H1 (cell line): Measurements from ENCODE around the gene SYNCRIP. TPM values are rescaled to one million over a fixed set of nuclear protein-coding genes. Genes with fewer than 3 reads are reported as not detected.

Experiments
- CTCF ChIA-PET: fragments of 300-600 bp; sonication (Branson Sonifier 250); formaldehyde crosslinking; loops from one replicate; lab custom pipeline; 2021; ENCODE audit not compliant: partially characterized antibody; lab: Charles Lee
- POLR2A ChIA-PET: fragments of 300-600 bp; sonication (Branson Sonifier 250); formaldehyde crosslinking; loops from one replicate; lab custom pipeline; 2021; ENCODE audit warnings: inconsistent platforms; ENCODE audit not compliant: partially characterized antibody; lab: Charles Lee
- DNase-seq, 2 experiments: peaks; one replicate each; pipeline versions ENCODE4 v3.0.0 to v3.0.0-alpha.2; 2010 to 2022; ENCODE audit warnings: low spot score in 2 of 2, low read depth in 1 of 2, mixed read lengths in 1 of 2
- FAIRE-seq: peaks from 2 replicates; lab custom pipeline; 2011; peaks lifted over from hg19 to GRCh38; lab: Jason Lieb, UNC
- H2AFZ ChIP-seq: 2 replicates; pipeline ENCODE4 v1.8.1; 2012; ENCODE audit warnings: low read length, inconsistent platforms
- H2AK5ac ChIP-seq: 2 replicates; pipeline ENCODE4 v1.6.1; 2013; ENCODE audit warnings: low read depth, low read length
- H2BK120ac ChIP-seq: replicated peaks from 2 replicates; pipeline ENCODE3; 2013; ENCODE audit warnings: low read depth, low read length, inconsistent platforms
- H2BK12ac ChIP-seq: 2 replicates; pipeline ENCODE4 v1.6.1; 2013; ENCODE audit warnings: low read depth, low read length
- H2BK15ac ChIP-seq: 2 replicates; pipeline ENCODE4 v1.6.1; 2013; ENCODE audit warnings: low read length
- H2BK20ac ChIP-seq: 2 replicates; pipeline ENCODE4 v1.6.1; 2013; ENCODE audit warnings: low read length
- H2BK5ac ChIP-seq: 2 replicates; pipeline ENCODE4 v1.6.1; 2013; ENCODE audit warnings: low read depth, low read length
- H3K14ac ChIP-seq: 2 replicates; pipeline ENCODE4 v1.6.1; 2013; ENCODE audit warnings: inconsistent platforms; ENCODE audit not compliant: insufficient read length
- H3K18ac ChIP-seq: 2 replicates; pipeline ENCODE4 v1.6.1; 2013; ENCODE audit warnings: low read length; ENCODE audit errors: extremely low read depth
- H3K23ac ChIP-seq: 2 replicates; pipeline ENCODE4 v1.6.1; 2013; ENCODE audit warnings: inconsistent platforms; ENCODE audit not compliant: insufficient read length
- H3K23me2 ChIP-seq: 2 replicates; pipeline ENCODE4 v1.6.1; 2013; ENCODE audit warnings: low read depth, low read length
- H3K27ac ChIP-seq: 2 replicates; pipeline ENCODE4 v1.6.1; 2011; ENCODE audit warnings: low read depth, low read length, inconsistent platforms
- H3K27me3 ChIP-seq, 4 experiments: replicated peaks in 1 of 4; 1 replicate in 1 of 4; 2 replicates in 3 of 4; pipeline versions ENCODE4 v1.6.1 to v1.8.1; 2011 to 2013; ENCODE audit warnings: low read length in 3 of 4, mild to moderate bottlenecking in 3 of 4, inconsistent platforms in 2 of 4, mixed read lengths in 2 of 4, moderate library complexity in 1 of 4; ENCODE audit not compliant: control insufficient read depth in 3 of 4, insufficient read depth in 3 of 4; ENCODE audit errors: extremely low read depth in 1 of 4
- H3K36me3 ChIP-seq, 4 experiments: 2 replicates each; pipeline versions ENCODE4 v1.6.1 to v1.8.1; 2011 to 2013; ENCODE audit warnings: mild to moderate bottlenecking in 4 of 4, low read length in 3 of 4, moderate library complexity in 2 of 4, control low read depth in 1 of 4, inconsistent platforms in 1 of 4; ENCODE audit not compliant: insufficient read depth in 4 of 4, control insufficient read depth in 2 of 4
- H3K4ac ChIP-seq: replicated peaks from 2 replicates; pipeline ENCODE3; 2013; ENCODE audit warnings: low read length, low read depth, mixed read lengths, inconsistent platforms; ENCODE audit not compliant: insufficient read length
- H3K4me1 ChIP-seq, 4 experiments: replicated peaks in 1 of 4; 1 replicate in 1 of 4; 2 replicates in 3 of 4; pipeline versions ENCODE4 v1.6.1 to v1.8.1; 2011 to 2013; ENCODE audit warnings: low read length in 3 of 4, inconsistent platforms in 2 of 4, mixed read lengths in 1 of 4; ENCODE audit not compliant: insufficient read depth in 4 of 4, control insufficient read depth in 3 of 4
- H3K4me2 ChIP-seq, 2 experiments: 2 replicates each; pipeline versions ENCODE4 v1.6.1 to v1.8.1; 2011 to 2013; ENCODE audit warnings: low read depth in 2 of 2, low read length in 2 of 2, control low read depth in 1 of 2, inconsistent platforms in 1 of 2, mild to moderate bottlenecking in 1 of 2; ENCODE audit not compliant: insufficient read depth in 1 of 2
- H3K4me3 ChIP-seq, 4 experiments: fragments of 200-600, 300-600 bp in 1 of 4; sonication (generic), shearing (Covaris generic), sonication (Bioruptor Twin) in 1 of 4; 2 replicates each; pipeline versions ENCODE4 v1.5.1 to v1.8.1; 2011 to 2016; ENCODE audit warnings: low read length in 4 of 4, low read depth in 3 of 4, control low read depth in 2 of 4, inconsistent platforms in 2 of 4, mild to moderate bottlenecking in 2 of 4, mixed read lengths in 1 of 4, moderate library complexity in 1 of 4; ENCODE audit not compliant: insufficient read depth in 2 of 4; ENCODE audit errors: extremely low read depth in 1 of 4
- H3K56ac ChIP-seq: replicated peaks from 2 replicates; pipeline ENCODE3; 2013; ENCODE audit warnings: low read depth, mild to moderate bottlenecking, mixed read lengths, low read length, inconsistent platforms; ENCODE audit not compliant: insufficient read length
- H3K79me1 ChIP-seq: 2 replicates; pipeline ENCODE4 v1.6.1; 2013; ENCODE audit warnings: low read depth, low read length, control low read depth
- H3K79me2 ChIP-seq, 2 experiments: 2 replicates each; pipeline versions ENCODE4 v1.6.1 to v1.8.1; 2012 to 2013; ENCODE audit warnings: low read length in 2 of 2, mild to moderate bottlenecking in 2 of 2, inconsistent platforms in 1 of 2; ENCODE audit not compliant: insufficient read depth in 2 of 2, control insufficient read depth in 1 of 2
- H3K9ac ChIP-seq, 4 experiments: replicated peaks in 1 of 4; 1 replicate in 1 of 4; 2 replicates in 3 of 4; pipeline versions ENCODE4 v1.6.1 to v1.8.1; 2011 to 2013; ENCODE audit warnings: low read depth in 3 of 4, low read length in 3 of 4, control low read depth in 2 of 4, mild to moderate bottlenecking in 2 of 4, moderate library complexity in 2 of 4, inconsistent platforms in 1 of 4; ENCODE audit errors: extremely low read depth in 1 of 4
- H3K9me3 ChIP-seq, 2 experiments: 2 replicates each; pipeline versions ENCODE4 v1.6.1 to v1.8.1; 2012 to 2013; ENCODE audit warnings: mild to moderate bottlenecking in 2 of 2, moderate library complexity in 2 of 2, control low read depth in 1 of 2, inconsistent platforms in 1 of 2, low read depth in 1 of 2, low read length in 1 of 2, mixed read lengths in 1 of 2; ENCODE audit not compliant: insufficient read depth in 2 of 2
- H4K20me1 ChIP-seq, 2 experiments: replicated peaks in 1 of 2; 2 replicates each; pipeline versions ENCODE3 to v1.8.1; 2011 to 2013; ENCODE audit warnings: inconsistent platforms in 2 of 2, low read length in 2 of 2, mild to moderate bottlenecking in 1 of 2; ENCODE audit not compliant: insufficient read depth in 2 of 2, control insufficient read depth in 1 of 2
- H4K5ac ChIP-seq: 2 replicates; pipeline ENCODE4 v1.6.1; 2013; ENCODE audit warnings: low read length, low read depth, mixed read lengths, inconsistent platforms; ENCODE audit not compliant: insufficient read length
- H4K8ac ChIP-seq: 2 replicates; pipeline ENCODE4 v1.8.0; 2013; ENCODE audit warnings: mild to moderate bottlenecking, moderate library complexity, low read length, inconsistent platforms; ENCODE audit not compliant: insufficient read depth; ENCODE audit errors: extremely low read depth
- H4K91ac ChIP-seq: replicated peaks from 2 replicates; pipeline ENCODE3; 2013; ENCODE audit warnings: low read length, mixed read lengths, inconsistent platforms; ENCODE audit not compliant: insufficient read length
- RXRA ChIP-seq: IDR thresholded peaks from 2 replicates; pipeline ENCODE4 v1.6.1; 2011; ENCODE audit warnings: low read depth, mild to moderate bottlenecking, low read length, moderate library complexity; ENCODE audit not compliant: insufficient read depth
- SIRT6 ChIP-seq: IDR thresholded peaks from one replicate; pipeline ENCODE4 v1.7.1; 2012; ENCODE audit warnings: low read length, inconsistent platforms
- WGBS, 2 experiments: shearing (Covaris generic) in 1 of 2; methylation state at CpG; one replicate each; pipeline versions ENCODE4 v1.1.6 to v1.1.7; 2013 to 2015; ENCODE audit warnings: low lambda C conversion rate in 2 of 2, mixed read lengths in 2 of 2, inconsistent platforms in 1 of 2, low coverage in 1 of 2, missing lambda C conversion rate in 1 of 2; ENCODE audit not compliant: insufficient replicate concordance in 2 of 2, insufficient coverage in 1 of 2, insufficient read length in 1 of 2; ENCODE audit errors: extremely low coverage in 1 of 2, missing lambda C conversion rate in 1 of 2; 5-methylcytosine and 5-hydroxymethylcytosine counted together
- long read RNA-seq, 2 experiments: library from RNA in 1 of 2; library from capped mRNA in 1 of 2; stranded (forward); transcript quantifications; one replicate each; pipeline ENCODE4 v2.0.0, GENCODE V29; 2021; ENCODE audit warnings: inconsistent platforms in 1 of 2
- polyA minus RNA-seq, 3 experiments: library from RNA; depleted of rRNA, polyadenylated mRNA; stranded (reverse); fragments of >200 nt; gene quantifications; 1 replicate in 2 of 3; 2 replicates in 1 of 3; pipeline ENCODE4 v1.2.3, GENCODE V29; 2011
- polyA plus RNA-seq, 7 experiments: library from polyadenylated mRNA; depleted of rRNA in 3 of 7; stranded (reverse) in 5 of 7; unstranded in 2 of 7; fragments of >200 nt in 5 of 7; fragments of 200-250 nt in 2 of 7; gene quantifications; 1 replicate in 5 of 7; 2 replicates in 1 of 7; 4 replicates in 1 of 7; pipeline versions ENCODE4 v1.2.1 to v1.2.3, GENCODE V29; 2011 to 2013; ENCODE audit warnings: missing spikeins in 2 of 7, mixed read lengths in 2 of 7
- total RNA-seq: library from RNA; stranded (reverse); fragmentation: NEBNext Ultra II Directional; extraction: Animal tissue kit (Norgen Biotek cat#: 25700); gene quantifications from 2 replicates; pipeline ENCODE4 v1.2.1, GENCODE V29; 2021

SYNCRIP gene
- total RNA-seq (206 and 219 TPM in 2 replicates), polyA plus RNA-seq (2011; rRNA removed) (14.7 and 16.8 TPM in 2 replicates), polyA minus RNA-seq (2011; rRNA and poly(A)+ RNA removed) (15.6 and 29.3 TPM in 2 replicates)
- polyA plus RNA-seq (2011; cell fraction: cytosol; rRNA removed) = 25.9 TPM
- 11.5 TPM for polyA plus RNA-seq (2011; cell fraction: nucleus; rRNA removed)
- 117 to 198 TPM (median 139 TPM) in 4 replicates for polyA plus RNA-seq (2012, experiment 1 of 2)
- 27.7 TPM for polyA plus RNA-seq (2012, experiment 2 of 2)
- 135 TPM for polyA plus RNA-seq (2013, experiment 1 of 2)
- polyA plus RNA-seq (2013, experiment 2 of 2) = 140 TPM
- 29.4 TPM for polyA minus RNA-seq (2011; cell fraction: cytosol; rRNA and poly(A)+ RNA removed)
- polyA minus RNA-seq (2011; cell fraction: nucleus; rRNA and poly(A)+ RNA removed) = 48.2 TPM
- long read RNA-seq, experiment 1, full-length matches to known transcripts = 21 of 256 reads
- long read RNA-seq, experiment 1, partial matches to known transcripts = 83 of 256 reads
- long read RNA-seq, experiment 1, other reads (novel, unspliced or antisense) = 152 of 256 reads
- long read RNA-seq, experiment 2, full-length matches to known transcripts = 37 of 122 reads
- long read RNA-seq, experiment 2, partial matches to known transcripts = 50 of 122 reads
- long read RNA-seq, experiment 2, other reads (novel, unspliced or antisense) = 35 of 122 reads

DNA sequence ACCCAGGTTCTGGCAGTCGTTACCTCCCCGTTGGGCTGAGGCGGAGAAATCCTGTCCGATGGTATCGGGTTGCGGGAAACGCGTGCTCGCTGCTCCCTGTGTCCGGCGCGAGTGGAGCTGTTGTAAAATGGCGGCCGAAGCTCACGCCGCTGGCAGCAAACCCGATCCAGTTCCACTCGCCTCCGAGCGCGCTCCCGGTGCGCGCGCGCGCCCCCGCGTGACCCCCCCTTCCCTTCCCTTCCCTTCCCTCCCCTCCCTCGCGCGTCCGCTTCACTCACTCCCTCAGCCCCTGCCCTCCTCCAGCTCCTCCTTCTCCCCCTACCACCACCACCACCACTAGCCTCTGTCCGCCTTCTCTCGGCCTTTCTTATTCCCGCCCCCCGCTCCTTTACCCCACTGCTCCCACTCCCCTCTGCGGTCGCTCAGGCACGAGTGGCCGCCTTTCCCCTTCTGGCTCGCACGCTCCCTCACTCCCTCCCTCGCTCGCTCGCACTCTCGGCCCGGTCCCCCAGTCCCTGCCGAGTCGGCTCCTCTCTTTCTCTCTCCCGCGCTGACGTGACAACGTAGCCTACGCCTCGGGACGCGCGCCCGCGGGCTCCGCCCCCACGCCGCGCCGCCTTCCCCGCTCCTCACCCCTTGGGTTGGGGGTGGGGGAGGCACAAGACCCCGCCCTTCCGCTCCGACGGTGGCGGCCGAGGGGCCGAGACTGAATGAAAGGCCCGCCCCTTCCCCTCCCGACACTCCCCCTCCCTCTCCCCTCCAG lies at the start of gene SYNCRIP:
TSS of gene SYNCRIP (minus strand) at position 113 of the 763 bp plus-strand sequence. CDS start 1,447 bp downstream, outside the sequence.
- POLR2A ChIA-PET = interaction anchor here (0.7 to 25.2 kb wide), 26 partner anchors 9 to 1686 kb away, joined by 3 to 890 read pairs (median 4); partner anchors contain the start of genes GJB7 and SNX14
- WGBS, 2 experiments = 8% methylated on average over 16 of the region's 76 CpGs; no CpG with 5 or more reads in 1 of the 2 experiments
- FAIRE-seq (no peak), DNase-seq (peak; percentile 92 to 97)
- peaks cover 8% of the 10 kb centered on the region; the same call in 1 of the 2 replicates for H3K23me2 ChIP-seq
- no peak within 1 kb of the TSS for H2AFZ ChIP-seq
- peak within 1 kb of the TSS; percentile 82 for H3K14ac ChIP-seq
- H3K9me3 ChIP-seq = no peaks in the 10 kb centered on the region
- peak within 1 kb of the TSS; percentile 99 for H3K27ac ChIP-seq
- peak within 1 kb of the TSS; percentile 95 for H2AK5ac ChIP-seq
- peaks cover 8 to 30% (median 14%) of the 10 kb centered on the region in 4 experiments for H3K36me3 ChIP-seq
- H3K4me2 ChIP-seq = peak within 1 kb of the TSS; percentile 76 to 77
- H2BK20ac ChIP-seq = no peak within 1 kb of the TSS
- peak within 1 kb of the TSS; percentile 91 to 97 (median 96) for H3K4me3 ChIP-seq
- H3K56ac ChIP-seq = peak within 1 kb of the TSS; percentile 97
- H2BK5ac ChIP-seq = peak within 1 kb of the TSS; percentile 93
- CTCF ChIA-PET = interaction anchor here (1.1 kb wide), 1 partner anchor 10 kb away, joined by 3 read pairs; no protein-coding TSS in a partner anchor
- H3K27me3 ChIP-seq = no peaks in the 10 kb centered on the region
- H3K9ac ChIP-seq = peak within 1 kb of the TSS; percentile 95 to 99 (median 98)
- H2BK12ac ChIP-seq = peak within 1 kb of the TSS; percentile 17; the same call in 1 of the 2 replicates
- H3K4me1 ChIP-seq = peaks cover 0 to 9% (median 5%) of the 10 kb centered on the region in 4 experiments; a peak in 4 of 7 replicates
- no peak within 1 kb of the TSS for H3K23ac ChIP-seq
- H3K4ac ChIP-seq = peak within 1 kb of the TSS; percentile 100
- no peaks in the 10 kb centered on the region for H3K79me1 ChIP-seq
- H4K91ac ChIP-seq = peak within 1 kb of the TSS; percentile 99
- peaks cover 13 to 15% of the 10 kb centered on the region in 2 experiments for H4K20me1 ChIP-seq
- H3K18ac ChIP-seq = peak within 1 kb of the TSS; percentile 97
- H2BK15ac ChIP-seq = peak within 1 kb of the TSS; percentile 92; the same call in 1 of the 2 replicates
- peaks cover 41 to 51% of the 10 kb centered on the region in 2 experiments for H3K79me2 ChIP-seq
- H4K8ac ChIP-seq = peak within 1 kb of the TSS; percentile 99
- peak within 1 kb of the TSS; percentile 96 for H4K5ac ChIP-seq
- peak within 1 kb of the TSS; percentile 64 for H2BK120ac ChIP-seq
- TF ChIP-seq SIRT6 (no peak), RXRA (no peak)
